Vagina (tissue), 2 donors: Measurements from ENCODE around the gene LOXL4. TPM values are rescaled to one million over a fixed set of nuclear protein-coding genes. Genes with fewer than 3 reads are reported as not detected.

Experiments used
- DNase-seq, 2 donors: peaks; one replicate each; pipeline ENCODE4 v3.0.0-alpha.2; 2017; ENCODE audit errors: extremely low spot score in 2 of 2
- H3K27ac ChIP-seq: fragments of 200-600 bp; sonication (generic); one replicate; pipeline ENCODE4 v1.5.1; 2019
- H3K27me3 ChIP-seq: fragments of 200-600 bp; sonication (generic); one replicate; pipeline ENCODE4 v1.5.1; 2019
- H3K36me3 ChIP-seq, 2 donors: fragments of 200-600 bp; sonication (generic); one replicate each; pipeline ENCODE4 v1.5.1; 2017 to 2019
- H3K4me1 ChIP-seq: fragments of 200-600 bp; sonication (generic); one replicate; pipeline ENCODE4 v1.5.1; 2019
- H3K4me3 ChIP-seq, 2 donors: fragments of 200-600 bp; sonication (generic); 1 replicate in 1 of 2; 2 replicates in 1 of 2; pipeline ENCODE4 v1.5.1; 2016 to 2019
- H3K9me3 ChIP-seq: fragments of 200-600 bp; sonication (generic); one replicate; pipeline ENCODE4 v1.5.1; 2019
- CTCF ChIP-seq, 3 experiments: fragments of 450-650 bp in 2 of 3; fragments of 200-600 bp in 1 of 3; sonication (generic) in 1 of 3; IDR thresholded peaks; one replicate each; pipeline ENCODE4 v1.5.1; 2017 to 2019; ENCODE audit warnings: antibody characterized with exemption in 3 of 3, mild to moderate bottlenecking in 2 of 3, moderate library complexity in 2 of 3
- POLR2A ChIP-seq, 2 donors: fragments of 450-650 bp; IDR thresholded peaks; one replicate each; pipeline ENCODE4 v1.6.1; 2017; ENCODE audit warnings: antibody characterized with exemption in 2 of 2, mild to moderate bottlenecking in 2 of 2, moderate library complexity in 2 of 2
- POLR2AphosphoS5 ChIP-seq, 2 donors: sonication (generic); formaldehyde crosslinking; IDR thresholded peaks; one replicate each; pipeline ENCODE4 v1.9.0; 2017; ENCODE audit warnings: antibody characterized with exemption in 2 of 2, mild to moderate bottlenecking in 2 of 2, low read depth in 1 of 2; ENCODE audit not compliant: insufficient read depth in 1 of 2
- intact Hi-C: fragments of 100-400 bp; cut with DNase I; formaldehyde crosslinking; loops from one replicate; pipeline ENCODE4 v1.15.1; 2023
- total RNA-seq: library from RNA; depleted of rRNA; stranded (reverse); fragments of >200 nt; gene quantifications from one replicate; pipeline ENCODE4 v1.2.3, GENCODE V29; 2016

LOXL4 gene
- total RNA-seq, 1 donor from 2014 or later, result 5.2 TPM

GRCh38 chr10:98260350-98260749, 7.6 kb downstream of the LOXL4 start:
- H3K4me3 ChIP-seq, result no peak overlapping the region
- intact Hi-C loops, result no loop called here
- no peaks in the 10 kb centered on the region for H3K36me3 ChIP-seq
- no peaks in the 10 kb centered on the region for H3K27me3 ChIP-seq
- DNase-seq, result no peak
- TF ChIP-seq CTCF (IDR thresholded peaks at IDR 0.05) (no peak), POLR2AphosphoS5 (IDR thresholded peaks at IDR 0.05; ENCODE audit: insufficient read depth in 1 of 2, low read depth in 1 of 2) (no peak), POLR2A (IDR thresholded peaks at IDR 0.05) (no peak)
- no peaks in the 10 kb centered on the region for H3K9me3 ChIP-seq
- H3K4me1 ChIP-seq, result peaks cover 26% of the 10 kb centered on the region
- H3K27ac ChIP-seq, result no peak overlapping the region

GRCh38 chr10:98259606-98260315, 8.2 kb downstream of the LOXL4 start:
- Histone ChIP-seq H3K4me1 (peaks cover 26% of the 10 kb centered on the region), H3K9me3 (no peaks in the 10 kb centered on the region), H3K27ac (peak overlapping the region; percentile 3), H3K27me3 (no peaks in the 10 kb centered on the region), H3K4me3 (no peak overlapping the region), H3K36me3 (no peaks in the 10 kb centered on the region)
- intact Hi-C loops, result no loop called here
- TF ChIP-seq CTCF (IDR thresholded peaks at IDR 0.05) (no peak), POLR2AphosphoS5 (IDR thresholded peaks at IDR 0.05; ENCODE audit: insufficient read depth in 1 of 2, low read depth in 1 of 2) (no peak), POLR2A (IDR thresholded peaks at IDR 0.05) (no peak)
- peak in 1 of 2 donors; percentile 79 for DNase-seq

- H3K27ac ChIP-seq, result peak overlapping the region; percentile 13
- TF ChIP-seq POLR2AphosphoS5 (IDR thresholded peaks at IDR 0.05; ENCODE audit: insufficient read depth in 1 of 2, low read depth in 1 of 2), result no peak
- no peak for TF ChIP-seq POLR2A (IDR thresholded peaks at IDR 0.05)
- TF ChIP-seq CTCF (IDR thresholded peaks at IDR 0.05), result no peak
- H3K27me3 ChIP-seq, result no peaks in the 10 kb centered on the region
- no peaks in the 10 kb centered on the region for H3K36me3 ChIP-seq
- H3K4me1 ChIP-seq, result peaks cover 26% of the 10 kb centered on the region
- H3K9me3 ChIP-seq, result no peaks in the 10 kb centered on the region
- intact Hi-C loops, result no loop called here
- H3K4me3 ChIP-seq, result no peak overlapping the region
- peak in 1 of 2 donors; percentile 67 for DNase-seq
Observed at GRCh38 chr10:98258683-98259454, 9.1 kb downstream of the LOXL4 start.

- Histone ChIP-seq H3K36me3 (no peaks in the 10 kb centered on the region), H3K9me3 (no peaks in the 10 kb centered on the region), H3K27me3 (no peaks in the 10 kb centered on the region), H3K4me1 (peaks cover 26% of the 10 kb centered on the region), H3K4me3 (no peak overlapping the region), H3K27ac (no peak overlapping the region)
- TF ChIP-seq CTCF (IDR thresholded peaks at IDR 0.05) (no peak), POLR2A (IDR thresholded peaks at IDR 0.05) (no peak), POLR2AphosphoS5 (IDR thresholded peaks at IDR 0.05; ENCODE audit: insufficient read depth in 1 of 2, low read depth in 1 of 2) (no peak)
- intact Hi-C loops, result no loop called here
- DNase-seq, result peak in 1 of 2 donors; percentile 62
Observed at GRCh38 chr10:98257961-98258360, 10.0 kb downstream of the LOXL4 start.

- Histone ChIP-seq H3K4me1 (peaks cover 22% of the 10 kb centered on the region), H3K4me3 (no peak overlapping the region), H3K27me3 (no peaks in the 10 kb centered on the region), H3K9me3 (no peaks in the 10 kb centered on the region), H3K36me3 (no peaks in the 10 kb centered on the region), H3K27ac (no peak overlapping the region)
- intact Hi-C loops, result no loop called here
- peak in 1 of 2 donors; percentile 80 for DNase-seq
- TF ChIP-seq POLR2AphosphoS5 (IDR thresholded peaks at IDR 0.05; ENCODE audit: insufficient read depth in 1 of 2, low read depth in 1 of 2) (no peak), CTCF (IDR thresholded peaks at IDR 0.05) (no peak), POLR2A (IDR thresholded peaks at IDR 0.05) (no peak)
Observed at GRCh38 chr10:98257198-98257597, 10.8 kb downstream of the LOXL4 start.
